ENCODE results near the gene PAGE4. TPM values are rescaled to one million over a fixed set of nuclear protein-coding genes. Genes with fewer than 3 reads are reported as not detected.

The PAGE4 gene
- total RNA-seq, 4 donors from 2014 or later, result not detected

DNA sequence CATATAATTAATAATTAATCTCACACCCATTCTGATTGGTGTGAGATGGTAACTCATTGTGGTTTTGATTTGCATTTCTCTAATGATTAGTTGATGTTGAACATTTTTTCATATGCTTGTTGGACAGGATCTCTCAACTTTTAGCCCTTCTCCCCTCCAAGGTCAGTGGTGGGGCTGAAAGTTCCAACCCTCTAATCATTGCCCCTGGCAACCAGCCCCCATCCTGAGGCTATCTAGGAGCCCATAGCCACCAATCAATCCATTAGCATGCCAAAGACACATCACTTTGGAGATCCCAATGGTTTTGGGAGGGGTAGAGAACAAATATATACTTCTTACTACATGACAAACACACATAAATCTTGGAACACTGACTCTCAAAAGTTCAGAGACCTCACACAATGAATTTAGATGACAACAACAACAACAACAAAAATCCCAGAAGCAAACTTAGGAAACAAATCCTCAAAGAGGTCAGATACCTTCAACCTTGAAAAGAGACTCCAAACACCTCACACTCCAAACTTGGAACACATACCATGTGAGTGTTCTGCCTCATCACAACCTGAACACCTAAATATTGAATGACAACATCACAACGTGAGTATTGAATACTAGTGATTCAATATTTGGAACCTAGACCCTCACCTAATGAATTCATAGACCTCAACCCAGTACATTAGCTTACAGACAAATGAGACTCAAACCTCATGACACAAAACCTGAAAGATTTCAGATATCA lies 19.0 kb upstream of the PAGE4 start:
- Histone ChIP-seq H3K9me3 (no peaks in the 10 kb centered on the region), H3K4me3 (no peak overlapping the region), H3K4me1 (no peaks in the 10 kb centered on the region), H3K27ac (no peak overlapping the region), H3K36me3 (no peaks in the 10 kb centered on the region), H3K27me3 (no peaks in the 10 kb centered on the region)
- 50% methylated on average over 1 of the region's 1 CpG; no CpG with 5 or more reads in 1 of the 2 donors for WGBS, 2 donors
- TF ChIP-seq POLR2A (IDR thresholded peaks at IDR 0.05), result no peak
- TF ChIP-seq, protein P1, sequence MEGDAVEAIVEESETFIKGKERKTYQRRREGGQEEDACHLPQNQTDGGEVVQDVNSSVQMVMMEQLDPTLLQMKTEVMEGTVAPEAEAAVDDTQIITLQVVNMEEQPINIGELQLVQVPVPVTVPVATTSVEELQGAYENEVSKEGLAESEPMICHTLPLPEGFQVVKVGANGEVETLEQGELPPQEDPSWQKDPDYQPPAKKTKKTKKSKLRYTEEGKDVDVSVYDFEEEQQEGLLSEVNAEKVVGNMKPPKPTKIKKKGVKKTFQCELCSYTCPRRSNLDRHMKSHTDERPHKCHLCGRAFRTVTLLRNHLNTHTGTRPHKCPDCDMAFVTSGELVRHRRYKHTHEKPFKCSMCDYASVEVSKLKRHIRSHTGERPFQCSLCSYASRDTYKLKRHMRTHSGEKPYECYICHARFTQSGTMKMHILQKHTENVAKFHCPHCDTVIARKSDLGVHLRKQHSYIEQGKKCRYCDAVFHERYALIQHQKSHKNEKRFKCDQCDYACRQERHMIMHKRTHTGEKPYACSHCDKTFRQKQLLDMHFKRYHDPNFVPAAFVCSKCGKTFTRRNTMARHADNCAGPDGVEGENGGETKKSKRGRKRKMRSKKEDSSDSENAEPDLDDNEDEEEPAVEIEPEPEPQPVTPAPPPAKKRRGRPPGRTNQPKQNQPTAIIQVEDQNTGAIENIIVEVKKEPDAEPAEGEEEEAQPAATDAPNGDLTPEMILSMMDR (IDR thresholded peaks at IDR 0.05), result no peak
- DNase-seq, result no peak
- intact Hi-C loops (cut with DNase I), result no loop called here

DNA sequence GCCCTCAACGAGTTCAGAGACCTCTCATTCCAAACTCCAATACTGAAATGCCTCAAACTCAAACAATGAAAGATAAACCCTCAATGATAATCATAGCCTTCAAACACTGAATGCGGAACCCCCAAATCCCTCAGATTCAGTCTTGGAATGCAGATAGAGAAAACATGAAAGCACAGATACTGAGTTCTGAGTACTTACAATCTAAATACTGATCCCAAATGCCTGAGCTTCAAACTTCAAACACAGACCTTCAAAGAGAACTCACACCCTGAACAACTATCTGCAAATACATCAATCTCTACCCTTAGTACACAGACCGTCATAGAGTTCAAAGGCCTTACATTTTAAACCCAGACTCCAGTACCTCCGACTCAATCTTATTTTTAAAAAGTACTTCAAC lies 16.9 kb upstream of the PAGE4 start:
- TF ChIP-seq, protein P1 (IDR thresholded peaks at IDR 0.05), result no peak
- TF ChIP-seq POLR2A (IDR thresholded peaks at IDR 0.05), result no peak
- 52 to 55% methylated on average over 4 of the region's 4 CpGs for WGBS, 2 donors

DNA sequence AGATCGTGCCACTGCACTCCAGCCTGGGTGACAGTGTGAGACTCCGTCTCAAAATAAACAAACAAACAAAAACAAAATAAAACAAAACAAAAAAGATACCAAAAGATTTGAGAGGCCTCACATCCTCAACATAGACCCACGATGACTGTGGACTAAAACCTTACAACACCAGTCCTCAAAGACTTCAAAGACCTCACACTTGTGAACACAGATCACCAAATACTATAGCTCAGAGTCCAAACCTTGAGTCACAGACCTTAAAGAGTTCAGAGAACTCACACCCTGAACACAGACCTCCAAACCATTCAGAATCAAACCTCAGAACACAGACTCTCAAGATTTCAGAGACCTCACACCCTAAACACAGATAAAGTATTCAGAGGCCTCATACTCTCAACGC lies 12.7 kb upstream of the PAGE4 start:
- Histone ChIP-seq H3K36me3 (no peaks in the 10 kb centered on the region), H3K27me3 (no peaks in the 10 kb centered on the region), H3K27ac (no peak overlapping the region), H3K4me1 (no peaks in the 10 kb centered on the region), H3K9me3 (no peaks in the 10 kb centered on the region), H3K4me3 (no peak overlapping the region)
- intact Hi-C loops (cut with DNase I), result no loop called here
- 73 to 75% methylated on average over 2 to 4 of the region's 4 CpGs for WGBS, 2 donors
- TF ChIP-seq, protein P1 (IDR thresholded peaks at IDR 0.05), result no peak
- no peak for TF ChIP-seq POLR2A (IDR thresholded peaks at IDR 0.05)
- no peak for DNase-seq

More for the DNA sequence above, 16.9 kb upstream of the PAGE4 start:
- Histone ChIP-seq H3K27ac (no peak overlapping the region), H3K4me3 (no peak overlapping the region), H3K9me3 (no peaks in the 10 kb centered on the region), H3K4me1 (no peaks in the 10 kb centered on the region), H3K27me3 (no peaks in the 10 kb centered on the region), H3K36me3 (no peaks in the 10 kb centered on the region)
- no peak for DNase-seq
- intact Hi-C loops (cut with DNase I), result no loop called here

DNA sequence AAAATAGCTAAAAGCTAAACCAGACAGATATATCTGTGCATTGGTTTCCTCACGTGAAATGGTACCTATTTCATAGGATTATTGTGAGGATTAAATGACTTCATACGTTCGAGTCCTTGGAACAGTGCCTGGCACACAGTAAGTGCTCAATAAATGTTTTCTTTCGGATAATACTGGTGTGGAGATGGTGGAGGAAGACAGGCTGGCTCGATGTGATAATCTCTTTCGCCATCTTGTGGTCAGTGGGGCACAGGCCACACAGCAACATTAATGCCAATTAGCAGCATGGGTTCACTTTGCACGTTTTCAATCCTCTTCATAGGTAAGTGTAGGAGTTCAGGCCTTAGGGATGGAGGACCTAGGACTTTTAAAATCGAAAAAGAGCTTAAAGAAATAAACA lies 9.3 kb downstream of the PAGE4 start:
- Histone ChIP-seq H3K4me1 (no peaks in the 10 kb centered on the region), H3K27me3 (no peaks in the 10 kb centered on the region), H3K36me3 (no peaks in the 10 kb centered on the region), H3K9me3 (no peaks in the 10 kb centered on the region), H3K4me3 (no peak overlapping the region), H3K27ac (no peak overlapping the region)
- intact Hi-C loops (cut with DNase I), result no loop called here
- DNase-seq, result no peak
- WGBS, 2 donors, result 13 to 16% methylated on average over 8 of the region's 8 CpGs
- TF ChIP-seq, protein P1 (IDR thresholded peaks at IDR 0.05), result peak in 5 of 6 experiments; percentile 31 to 52 (median 40)
- TF ChIP-seq POLR2A (IDR thresholded peaks at IDR 0.05), result no peak

DNA sequence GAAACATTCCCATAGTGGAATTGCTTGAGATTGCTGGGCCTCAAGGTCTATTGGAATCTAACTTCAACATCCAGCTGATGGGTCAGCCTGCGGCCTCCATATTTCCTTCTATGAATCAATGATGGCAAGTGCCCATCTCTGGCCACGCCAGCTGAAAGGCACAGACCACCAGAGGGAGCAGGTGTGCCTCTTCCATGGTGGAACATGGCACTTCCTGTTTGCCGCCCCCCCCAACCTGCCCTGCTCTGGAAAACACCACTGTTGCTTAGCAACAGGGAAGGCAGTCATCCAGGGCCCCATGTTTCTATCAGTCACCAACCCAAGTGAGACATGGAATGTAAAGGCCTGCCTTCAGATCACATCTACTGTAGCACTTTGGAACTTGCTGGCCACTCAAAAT lies 11.6 kb downstream of the PAGE4 start:
- Histone ChIP-seq H3K27me3 (no peaks in the 10 kb centered on the region), H3K27ac (no peak overlapping the region), H3K36me3 (no peaks in the 10 kb centered on the region), H3K4me3 (no peak overlapping the region), H3K9me3 (no peaks in the 10 kb centered on the region), H3K4me1 (no peaks in the 10 kb centered on the region)
- WGBS, 2 donors, result 89% methylated on average over 1 of the region's 3 CpGs; no CpG with 5 or more reads in 1 of the 2 donors
- intact Hi-C loops (cut with DNase I), result no loop called here
- no peak for DNase-seq
- TF ChIP-seq, protein P1 (IDR thresholded peaks at IDR 0.05), result peak in 2 of 6 experiments; percentile 25 to 32
- no peak for TF ChIP-seq POLR2A (IDR thresholded peaks at IDR 0.05)
